GM12878 (cell line): Measurements from ENCODE around the gene GRIK4. TPM values are rescaled to one million over a fixed set of nuclear protein-coding genes. Genes with fewer than 3 reads are reported as not detected.
A peak's percentile ranks its signal among the peaks of the same experiment; 100 is the strongest.

Experiments
- ATAC-seq: fragments of 200-7000 bp; cut with Tn5 transposase; 3 replicates; pipeline ENCODE4 v1.9.1; 2020; ENCODE audit warnings: mild to moderate bottlenecking, moderate library complexity
- BruUV-seq: library from RNA; stranded (reverse); fragments of 400-500 nt; replicated peaks from 2 replicates; lab custom pipeline; 2021; lab: Mats Ljungman, UMichigan
- CTCF ChIA-PET: fragments of 300-600 bp; sonication (Branson Sonifier 250); formaldehyde crosslinking; extraction: SDS; loops from one replicate; lab custom pipeline; 2021; ENCODE audit warnings: inconsistent platforms; lab: Yijun Ruan, JAX
- POLR2A ChIA-PET: fragments of 350-600 bp; formaldehyde crosslinking; extraction: SDS; loops from one replicate; lab custom pipeline; 2021; ENCODE audit warnings: inconsistent platforms; lab: Charles Lee
- RAD21 ChIA-PET: fragments of 300-600 bp; sonication (Branson Sonifier 250); formaldehyde crosslinking; loops from one replicate; lab custom pipeline; 2023; ENCODE audit warnings: antibody characterized with exemption; ENCODE audit not compliant: unreplicated experiment; lab: Charles Lee
- SMC1A ChIA-PET: fragments of 300-600 bp; sonication (Branson Sonifier 250); formaldehyde crosslinking; loops from one replicate; lab custom pipeline; 2023; ENCODE audit not compliant: unreplicated experiment, uncharacterized antibody; lab: Charles Lee
- DNase-seq: peaks from one replicate; pipeline ENCODE4 v3.0.0-alpha.2; 2011; ENCODE audit warnings: low read depth, low spot score
- FAIRE-seq: peaks from 3 replicates; lab custom pipeline; 2011; peaks lifted over from hg19 to GRCh38; lab: Jason Lieb, UNC
- H2AFZ ChIP-seq: 2 replicates; pipeline ENCODE4 v1.6.0; 2011; ENCODE audit warnings: low read depth, low read length, control low read depth; ENCODE audit not compliant: control insufficient read depth
- H3K27ac ChIP-seq: 2 replicates; pipeline ENCODE4 v1.5.1; 2011; ENCODE audit warnings: control low read depth; ENCODE audit not compliant: control insufficient read depth, insufficient read depth
- H3K27me3 ChIP-seq, 2 experiments: replicated peaks in 1 of 2; 2 replicates each; pipeline versions ENCODE4 v1.6.0 to v1.6.1; 2011; ENCODE audit warnings: low read length in 1 of 2; ENCODE audit not compliant: control insufficient read depth in 2 of 2, insufficient read depth in 2 of 2
- H3K36me3 ChIP-seq, 2 experiments: 2 replicates each; pipeline ENCODE4 v1.5.1; 2011; ENCODE audit warnings: low read length in 1 of 2; ENCODE audit not compliant: control insufficient read depth in 2 of 2, insufficient read depth in 2 of 2
- H3K4me1 ChIP-seq: 2 replicates; pipeline ENCODE4 v1.6.1; 2011; ENCODE audit warnings: mild to moderate bottlenecking, low read length, moderate library complexity, mixed read lengths; ENCODE audit not compliant: control insufficient read depth, insufficient read depth
- H3K4me2 ChIP-seq: 2 replicates; pipeline ENCODE4 v1.6.0; 2011; ENCODE audit warnings: control low read depth; ENCODE audit not compliant: control insufficient read depth, insufficient read depth
- H3K4me3 ChIP-seq: fragments of 200-600 bp; sonication (generic); 2 replicates; pipeline ENCODE4 v1.5.1; 2016
- H3K79me2 ChIP-seq: 2 replicates; pipeline ENCODE4 v1.6.0; 2011; ENCODE audit warnings: low read length; ENCODE audit not compliant: control insufficient read depth, insufficient read depth
- H3K9ac ChIP-seq: 2 replicates; pipeline ENCODE4 v1.8.0; 2011; ENCODE audit warnings: low read length, control low read depth, mixed read lengths; ENCODE audit not compliant: control insufficient read depth, insufficient read depth
- H3K9me3 ChIP-seq: replicated peaks from 3 replicates; pipeline ENCODE4 v1.5.1; 2011; ENCODE audit warnings: mild to moderate bottlenecking, low read length; ENCODE audit not compliant: control insufficient read depth, insufficient read depth
- H4K20me1 ChIP-seq: 2 replicates; pipeline ENCODE4 v1.6.0; 2011; ENCODE audit not compliant: control insufficient read depth, insufficient read depth
- MEF2B ChIP-seq: fragments of 450-650 bp; IDR thresholded peaks from 2 replicates; pipeline ENCODE4 v1.6.1; 2018; ENCODE audit warnings: mild to moderate bottlenecking, moderate library complexity; ENCODE audit not compliant: partially characterized antibody, poor library complexity, severe bottlenecking
- MXI1 ChIP-seq: fragments of 150-350 bp; IDR thresholded peaks from 2 replicates; pipeline ENCODE4 v1.6.1; 2011; ENCODE audit warnings: low read depth, mild to moderate bottlenecking, inconsistent platforms, low read length, improper control_type of control experiment
- NFYA ChIP-seq: IDR thresholded peaks from 2 replicates; pipeline ENCODE4 v1.6.1; 2011; ENCODE audit warnings: low read depth, mild to moderate bottlenecking, low read length, improper control_type of control experiment, borderline replicate concordance
- TCF7 ChIP-seq: IDR thresholded peaks from 2 replicates; pipeline ENCODE4 v1.6.1; 2014; ENCODE audit warnings: antibody characterized with exemption, borderline replicate concordance
- ZBTB40 ChIP-seq: fragments of 450-650 bp; IDR thresholded peaks from 2 replicates; pipeline ENCODE4 v1.6.1; 2016; ENCODE audit warnings: mild to moderate bottlenecking, moderate library complexity, borderline replicate concordance
- ZNF622 ChIP-seq: fragments of 450-650 bp; IDR thresholded peaks from 2 replicates; pipeline ENCODE4 v1.6.1; 2017; ENCODE audit warnings: mild to moderate bottlenecking, inconsistent platforms
- WGBS: methylation state at CpG from one replicate; pipeline ENCODE4 v1.1.6; 2016; ENCODE audit warnings: low lambda C conversion rate; ENCODE audit not compliant: insufficient replicate concordance, insufficient coverage; ENCODE audit errors: missing lambda C conversion rate; 5-methylcytosine and 5-hydroxymethylcytosine counted together
- in situ Hi-C: fragments of 300-500 bp; cut with MboI; formaldehyde crosslinking; loops from 9 replicates; pipeline ENCODE4 v1.14.3; 2018; ENCODE audit warnings: mixed read lengths
- intact Hi-C: fragments of 100-400 bp; cut with micrococcal nuclease; formaldehyde crosslinking; loops from one replicate; pipeline ENCODE4 v1.14.2; 2022; ENCODE audit not compliant: unreplicated experiment
- polyA plus RNA-seq, 11 experiments: library from polyadenylated mRNA; depleted of rRNA in 4 of 11; unstranded in 6 of 11; stranded (reverse) in 5 of 11; fragments of >200 nt; fragmentation: Nextera tagmentation in 4 of 11; fragmentation: Illumina TruSeq in 1 of 11; extraction: Ambion mirVana in 4 of 11; extraction: Trizol in 1 of 11; gene quantifications; 1 replicate in 1 of 11; 2 replicates in 10 of 11; pipeline versions ENCODE4 v1.2.1 to v1.2.3, GENCODE V29; 2011 to 2016; ENCODE audit warnings: inconsistent platforms in 2 of 11, missing spikeins in 2 of 11, low read depth in 1 of 11
- total RNA-seq, 4 experiments: library from RNA; depleted of rRNA in 3 of 4; stranded (reverse); fragments of >200 nt in 3 of 4; fragmentation: Illumina TruSeq in 1 of 4; extraction: Trizol in 1 of 4; gene quantifications; 2 replicates each; pipeline versions ENCODE4 v1.2.1 to v1.2.3, GENCODE V29; 2013 to 2021

The GRIK4 gene
- total and polyA plus RNA-seq, 10 of the 15 experiments (the other 5 are each of a cell fraction or from before 2014, with no cell fraction given), result 0.33 to 3.6 (median 0.72) TPM

GRCh38 chr11:120462825-120463224 lies 48.7 kb upstream of the GRIK4 start:
- intact Hi-C loops, result no loop called here
- RAD21 ChIA-PET, result no interaction called here
- CTCF ChIA-PET, result interaction anchor here (0.7 to 1.2 kb wide), 2 partner anchors 130 to 448 kb away, joined by 3 to 5 read pairs; no protein-coding TSS in a partner anchor

GRCh38 chr11:120465921-120466534 lies 45.5 kb upstream of the GRIK4 start:
- WGBS, result 76% methylated on average over 6 of the region's 6 CpGs
- intact Hi-C loops, result no loop called here
- Histone ChIP-seq H2AFZ (no peak overlapping the region), H3K27ac (no peak overlapping the region), H3K9ac (no peak overlapping the region), H3K36me3 (peaks cover 2 to 15% of the 10 kb centered on the region in 2 experiments; a peak in 3 of 4 replicates), H4K20me1 (no peaks in the 10 kb centered on the region), H3K9me3 (no peaks in the 10 kb centered on the region)
- ATAC-seq (peak; percentile 40; the same call in 2 of the 3 replicates), FAIRE-seq (no peak)
- TF ChIP-seq TCF7 (no peak), ZBTB40 (peak; percentile 90), MEF2B (peak; percentile 83), NFYA (no peak)
- TF ChIP-seq, all 136 proteins: peak for 2
- ChIA-PET POLR2A (no interaction called here), RAD21 (interaction anchor here (1.3 kb wide), 1 partner anchor 124 kb away, joined by 3 read pairs; no protein-coding TSS in a partner anchor), SMC1A (interaction anchor here (1.5 to 2.2 kb wide), 4 partner anchors 9 to 133 kb away, joined by 4 to 6 read pairs (median 5); no protein-coding TSS in a partner anchor), CTCF (no interaction called here)
- BruUV-seq, result no TSS peak
- no peaks in the 10 kb centered on the region for H3K27me3 ChIP-seq
- H3K4me3 ChIP-seq, result no peak overlapping the region
- H3K4me2 ChIP-seq, result no peak overlapping the region
- no peak for DNase-seq
- in situ Hi-C loops, result no loop called here
- H3K4me1 ChIP-seq, result no peaks in the 10 kb centered on the region
- no peaks in the 10 kb centered on the region for H3K79me2 ChIP-seq

More at GRCh38 chr11:120462825-120463224, 48.7 kb upstream of the GRIK4 start:
- no peaks in the 10 kb centered on the region for H4K20me1 ChIP-seq
- no peak overlapping the region for H3K4me3 ChIP-seq
- no peaks in the 10 kb centered on the region for H3K79me2 ChIP-seq
- TF ChIP-seq ZNF622 (no peak), MXI1 (no peak)
- TF ChIP-seq, all 136 proteins: peak for 0
- H2AFZ ChIP-seq, result no peak overlapping the region
- no peak overlapping the region for H3K27ac ChIP-seq
- no peaks in the 10 kb centered on the region for H3K9me3 ChIP-seq
- H3K36me3 ChIP-seq, result peaks cover 4 to 15% of the 10 kb centered on the region in 2 experiments; a peak in 3 of 4 replicates
- no peaks in the 10 kb centered on the region for H3K4me1 ChIP-seq
- no TSS peak for BruUV-seq
- ChIA-PET SMC1A (interaction anchor here (0.6 to 3.1 kb wide), 4 partner anchors 37 to 172 kb away, joined by 4 to 10 read pairs (median 4); partner anchors contain the start of gene ARHGEF12), POLR2A (no interaction called here)
- H3K27me3 ChIP-seq, result no peaks in the 10 kb centered on the region
- in situ Hi-C loops, result no loop called here
- DNase-seq (no peak), ATAC-seq (no peak), FAIRE-seq (no peak)
- H3K4me2 ChIP-seq, result no peak overlapping the region
- no peak overlapping the region for H3K9ac ChIP-seq
- 98% methylated on average over 2 of the region's 2 CpGs for WGBS
